ENCODE measurements around the gene ATF7IP2.
"Not testable (repeated sequence)": the region's sequence is repeated elsewhere in the genome, so short reads cannot be mapped to it uniquely, and the experiment has no call there.

Gene ATF7IP2

GRCh38 chr16:10465821-10466220 is 80.0 kb downstream of the ATF7IP2 start:
- DNase-seq: no peak

GRCh38 chr16:10466313-10466712 is 80.5 kb downstream of the ATF7IP2 start:
- no peak for DNase-seq

GRCh38 chr16:10466861-10467260 is 81.0 kb downstream of the ATF7IP2 start:
- no peak for DNase-seq

GRCh38 chr16:10476636-10477035 is 90.8 kb downstream of the ATF7IP2 start:
- DNase-seq: not testable (repeated sequence)

GRCh38 chr16:10480151-10480550 is 94.3 kb downstream of the ATF7IP2 start:
- no peak for DNase-seq

- DNase-seq: no peak
These were observed 99.3 kb downstream of the ATF7IP2 start for GRCh38 chr16:10485159-10485558.

GRCh38 chr16:10485698-10486382 is 100.0 kb downstream of the ATF7IP2 start:
- no peak for DNase-seq

- DNase-seq: no peak
These were observed 104.3 kb downstream of the ATF7IP2 start for GRCh38 chr16:10490141-10490540.

GRCh38 chr16:10493276-10493675 is 107.4 kb downstream of the ATF7IP2 start:
- no peak for DNase-seq

GRCh38 chr16:10494343-10495030 is 108.6 kb downstream of the ATF7IP2 start:
- DNase-seq: no peak

- DNase-seq: no peak
These were observed 109.1 kb downstream of the ATF7IP2 start for GRCh38 chr16:10495031-10495345.

GRCh38 chr16:10497132-10498101 is 111.6 kb downstream of the ATF7IP2 start:
- no peak for DNase-seq

- no peak for DNase-seq
These were observed 114.7 kb downstream of the ATF7IP2 start for GRCh38 chr16:10500582-10500981.

- DNase-seq: no peak
These were observed 115.3 kb downstream of the ATF7IP2 start for GRCh38 chr16:10501016-10501607.

GRCh38 chr16:10502776-10503175 is 116.9 kb downstream of the ATF7IP2 start:
- no peak for DNase-seq

- DNase-seq: no peak
These were observed 118.6 kb downstream of the ATF7IP2 start for GRCh38 chr16:10504404-10504885.

- not testable (repeated sequence) for DNase-seq
These were observed 119.4 kb downstream of the ATF7IP2 start for GRCh38 chr16:10505286-10505685.

GRCh38 chr16:10509534-10510025 is 123.7 kb downstream of the ATF7IP2 start:
- peak; percentile 77 for DNase-seq

- DNase-seq: no peak
These were observed 124.4 kb downstream of the ATF7IP2 start for GRCh38 chr16:10510279-10510678.

- no peak for DNase-seq
These were observed 126.0 kb downstream of the ATF7IP2 start for GRCh38 chr16:10511829-10512228.

GRCh38 chr16:10514369-10515055 is 128.7 kb downstream of the ATF7IP2 start:
- peak; percentile 65 for DNase-seq

GRCh38 chr16:10517868-10518267 is 132.0 kb downstream of the ATF7IP2 start:
- DNase-seq: no peak

All from NCI-H2171 treated with DMSO at 0.1 percent for 48 hours (cell line).